ENCODE measurements around the gene PDLIM7. TPM values are rescaled to one million over a fixed set of nuclear protein-coding genes. Genes with fewer than 3 reads are reported as not detected.

PDLIM7 gene
- total RNA-seq, 1 donor from 2014 or later, result 38.7 TPM

- peaks cover 39% of the 10 kb centered on the region for H3K4me1 Mint-ChIP-seq
- Histone ChIP-seq H3K36me3 (peaks cover 11% of the 10 kb centered on the region), H3K4me1 (peaks cover 34% of the 10 kb centered on the region), H2AFZ (replicated peaks) (no peak overlapping the region), H3K27me3 (no peaks in the 10 kb centered on the region), H3K4me3 (no peak overlapping the region), H3K79me2 (ENCODE audit: low read depth) (peaks cover 74% of the 10 kb centered on the region), H3K27ac (peak overlapping the region; percentile 70), H3K4me2 (peak overlapping the region; percentile 99), H3F3A (ENCODE audit: low read depth) (peaks cover 53% of the 10 kb centered on the region), H3K9ac (no peak overlapping the region), H3K9me3 (ENCODE audit: low read depth) (no peaks in the 10 kb centered on the region), H4K20me1 (ENCODE audit: low read depth) (peaks cover 52% of the 10 kb centered on the region)
- peaks cover 36% of the 10 kb centered on the region for H3K36me3 Mint-ChIP-seq
- peak overlapping the region; percentile 77 for H3K4me3 Mint-ChIP-seq
- peak; percentile 65 for DNase-seq (ENCODE audit: low spot score)
- H3K27me3 Mint-ChIP-seq (ENCODE audit: insufficient read depth, low read depth), result peaks cover 24% of the 10 kb centered on the region
- H3K9me3 Mint-ChIP-seq, result peaks cover 9% of the 10 kb centered on the region
- TF ChIP-seq EZH2 (IDR thresholded peaks at IDR 0.05) (no peak), CTCF (IDR thresholded peaks at IDR 0.05) (no peak), EZH2phosphoT487 (IDR thresholded peaks at IDR 0.05) (no peak)
- H3K27ac Mint-ChIP-seq, result peak overlapping the region; percentile 63
These were observed 28.4 kb downstream of the PDLIM7 start for GRCh38 chr5:177468685-177469628.

- no peak overlapping the region for H3K9ac ChIP-seq
- H4K20me1 ChIP-seq (ENCODE audit: low read depth), result peaks cover 52% of the 10 kb centered on the region
- peaks cover 9% of the 10 kb centered on the region for H3K9me3 Mint-ChIP-seq
- H3K4me1 Mint-ChIP-seq, result peaks cover 37% of the 10 kb centered on the region
- TF ChIP-seq EZH2 (IDR thresholded peaks at IDR 0.05) (no peak), EZH2phosphoT487 (IDR thresholded peaks at IDR 0.05) (no peak), CTCF (IDR thresholded peaks at IDR 0.05) (no peak)
- peak overlapping the region; percentile 29 for H3K27ac Mint-ChIP-seq
- no peak overlapping the region for H3K4me3 ChIP-seq
- peaks cover 80% of the 10 kb centered on the region for H3K79me2 ChIP-seq (ENCODE audit: low read depth)
- no peak overlapping the region for H3K4me2 ChIP-seq
- H3K27me3 Mint-ChIP-seq (ENCODE audit: insufficient read depth, low read depth), result peaks cover 22% of the 10 kb centered on the region
- no peak overlapping the region for H3K27ac ChIP-seq
- H2AFZ ChIP-seq (replicated peaks), result no peak overlapping the region
- H3K9me3 ChIP-seq (ENCODE audit: low read depth), result no peaks in the 10 kb centered on the region
- peaks cover 57% of the 10 kb centered on the region for H3F3A ChIP-seq (ENCODE audit: low read depth)
- peaks cover 40% of the 10 kb centered on the region for H3K36me3 Mint-ChIP-seq
- H3K36me3 ChIP-seq, result peaks cover 14% of the 10 kb centered on the region
- no peaks in the 10 kb centered on the region for H3K27me3 ChIP-seq
- no peak for DNase-seq (ENCODE audit: low spot score)
- H3K4me1 ChIP-seq, result peaks cover 32% of the 10 kb centered on the region
- H3K4me3 Mint-ChIP-seq, result peak overlapping the region; percentile 66
These were observed 29.1 kb downstream of the PDLIM7 start for GRCh38 chr5:177468329-177468684.

- peaks cover 9% of the 10 kb centered on the region for H3K9me3 Mint-ChIP-seq
- H3K4me1 Mint-ChIP-seq, result peaks cover 37% of the 10 kb centered on the region
- no peak overlapping the region for H3K4me3 Mint-ChIP-seq
- H3K27ac Mint-ChIP-seq, result no peak overlapping the region
- Histone ChIP-seq H3K4me3 (no peak overlapping the region), H3F3A (ENCODE audit: low read depth) (peaks cover 66% of the 10 kb centered on the region), H3K36me3 (peaks cover 14% of the 10 kb centered on the region), H3K4me1 (peaks cover 32% of the 10 kb centered on the region), H4K20me1 (ENCODE audit: low read depth) (peaks cover 53% of the 10 kb centered on the region), H3K9ac (no peak overlapping the region), H3K27ac (no peak overlapping the region), H3K79me2 (ENCODE audit: low read depth) (peaks cover 83% of the 10 kb centered on the region), H3K9me3 (ENCODE audit: low read depth) (no peaks in the 10 kb centered on the region), H3K4me2 (no peak overlapping the region), H3K27me3 (no peaks in the 10 kb centered on the region), H2AFZ (replicated peaks) (no peak overlapping the region)
- DNase-seq (ENCODE audit: low spot score), result no peak
- peaks cover 45% of the 10 kb centered on the region for H3K36me3 Mint-ChIP-seq
- peaks cover 22% of the 10 kb centered on the region for H3K27me3 Mint-ChIP-seq (ENCODE audit: insufficient read depth, low read depth)
- no peak for TF ChIP-seq EZH2phosphoT487 (IDR thresholded peaks at IDR 0.05)
- TF ChIP-seq EZH2 (IDR thresholded peaks at IDR 0.05), result no peak
These were observed 30.0 kb downstream of the PDLIM7 start for GRCh38 chr5:177467436-177467835.

GRCh38 chr5:177466861-177467260 lies 30.5 kb downstream of the PDLIM7 start:
- H3K36me3 ChIP-seq, result peaks cover 14% of the 10 kb centered on the region
- H3K4me3 ChIP-seq, result no peak overlapping the region
- no peak overlapping the region for H2AFZ ChIP-seq (replicated peaks)
- DNase-seq (ENCODE audit: low spot score), result no peak
- H3K27me3 ChIP-seq, result no peaks in the 10 kb centered on the region
- no peak overlapping the region for H3K27ac ChIP-seq
- H4K20me1 ChIP-seq (ENCODE audit: low read depth), result peaks cover 51% of the 10 kb centered on the region
- peaks cover 27% of the 10 kb centered on the region for H3K4me1 ChIP-seq
- peaks cover 48% of the 10 kb centered on the region for H3K36me3 Mint-ChIP-seq
- peak overlapping the region; percentile 54 for H3K4me3 Mint-ChIP-seq
- peaks cover 67% of the 10 kb centered on the region for H3F3A ChIP-seq (ENCODE audit: low read depth)
- peaks cover 34% of the 10 kb centered on the region for H3K4me1 Mint-ChIP-seq
- no peak for TF ChIP-seq EZH2phosphoT487 (IDR thresholded peaks at IDR 0.05)
- no peak for TF ChIP-seq EZH2 (IDR thresholded peaks at IDR 0.05)
- TF ChIP-seq CTCF (IDR thresholded peaks at IDR 0.05), result no peak
- no peak overlapping the region for H3K9ac ChIP-seq
- no peak overlapping the region for H3K4me2 ChIP-seq
- no peak overlapping the region for H3K27ac Mint-ChIP-seq
- peaks cover 9% of the 10 kb centered on the region for H3K9me3 Mint-ChIP-seq
- H3K9me3 ChIP-seq (ENCODE audit: low read depth), result no peaks in the 10 kb centered on the region
- peaks cover 80% of the 10 kb centered on the region for H3K79me2 ChIP-seq (ENCODE audit: low read depth)
- peaks cover 20% of the 10 kb centered on the region for H3K27me3 Mint-ChIP-seq (ENCODE audit: insufficient read depth, low read depth)
